ENCODE measurements around the gene UNC13A.

UNC13A gene

GRCh38 chr19:17722655-17723240, 34.6 kb upstream of the UNC13A start:
- TF ChIP-seq FOXP2 (optimal IDR thresholded peaks at IDR 0.05; ENCODE audit: borderline replicate concordance, extremely low read depth, extremely low read length, insufficient read depth) (no peak), SIN3A (IDR thresholded peaks at IDR 0.05; ENCODE audit: borderline replicate concordance, insufficient read depth, low read length) (no peak), TAF1 (IDR thresholded peaks at IDR 0.05; ENCODE audit: borderline replicate concordance, insufficient read depth, low read length) (no peak), REST (IDR thresholded peaks at IDR 0.05; ENCODE audit: insufficient read depth in 1 of 2, low read depth in 2 of 2, low read length in 2 of 2) (no peak), POLR2AphosphoS5 (IDR thresholded peaks at IDR 0.05; ENCODE audit: low read depth, low read length) (no peak; the same call in 1 of the 2 replicates)

GRCh38 chr19:17721821-17722220, 33.7 kb upstream of the UNC13A start:
- no peak for TF ChIP-seq POLR2AphosphoS5 (IDR thresholded peaks at IDR 0.05; ENCODE audit: low read depth, low read length)
- TF ChIP-seq REST (IDR thresholded peaks at IDR 0.05; ENCODE audit: insufficient read depth in 1 of 2, low read depth in 2 of 2, low read length in 2 of 2) = no peak
- no peak for TF ChIP-seq SIN3A (IDR thresholded peaks at IDR 0.05; ENCODE audit: borderline replicate concordance, insufficient read depth, low read length)
- no peak for TF ChIP-seq TAF1 (IDR thresholded peaks at IDR 0.05; ENCODE audit: borderline replicate concordance, insufficient read depth, low read length)
- TF ChIP-seq FOXP2 (optimal IDR thresholded peaks at IDR 0.05; ENCODE audit: borderline replicate concordance, extremely low read depth, extremely low read length, insufficient read depth) = no peak

GRCh38 chr19:17721111-17721628, 33.0 kb upstream of the UNC13A start:
- no peak for TF ChIP-seq POLR2AphosphoS5 (IDR thresholded peaks at IDR 0.05; ENCODE audit: low read depth, low read length)
- no peak for TF ChIP-seq REST (IDR thresholded peaks at IDR 0.05; ENCODE audit: insufficient read depth in 1 of 2, low read depth in 2 of 2, low read length in 2 of 2)
- TF ChIP-seq TAF1 (IDR thresholded peaks at IDR 0.05; ENCODE audit: borderline replicate concordance, insufficient read depth, low read length) = no peak
- no peak for TF ChIP-seq SIN3A (IDR thresholded peaks at IDR 0.05; ENCODE audit: borderline replicate concordance, insufficient read depth, low read length)
- no peak for TF ChIP-seq FOXP2 (optimal IDR thresholded peaks at IDR 0.05; ENCODE audit: borderline replicate concordance, extremely low read depth, extremely low read length, insufficient read depth)

- TF ChIP-seq REST (IDR thresholded peaks at IDR 0.05; ENCODE audit: insufficient read depth in 1 of 2, low read depth in 2 of 2, low read length in 2 of 2) (no peak), TAF1 (IDR thresholded peaks at IDR 0.05; ENCODE audit: borderline replicate concordance, insufficient read depth, low read length) (no peak), FOXP2 (optimal IDR thresholded peaks at IDR 0.05; ENCODE audit: borderline replicate concordance, extremely low read depth, extremely low read length, insufficient read depth) (no peak), POLR2AphosphoS5 (IDR thresholded peaks at IDR 0.05; ENCODE audit: low read depth, low read length) (no peak), SIN3A (IDR thresholded peaks at IDR 0.05; ENCODE audit: borderline replicate concordance, insufficient read depth, low read length) (no peak)
These were observed 32.3 kb upstream of the UNC13A start for GRCh38 chr19:17720440-17720839.

Data from PFSK-1 (cell line).